Neuronal stem cell (in vitro differentiated cells): ENCODE results near the gene IFIT1.
"Not testable (repeated sequence)": the region's sequence is repeated elsewhere in the genome, so short reads cannot be mapped to it uniquely, and the experiment has no call there.

Experiments
- DNase-seq: peaks from one replicate; pipeline ENCODE4 v3.0.0-alpha.2; 2013; ENCODE audit warnings: low spot score
- H2AFZ ChIP-seq: one replicate; pipeline ENCODE4 v1.6.1; 2013; ENCODE audit warnings: mild to moderate bottlenecking, low read length, inconsistent platforms
- H2AK5ac ChIP-seq: 2 replicates; pipeline ENCODE4 v1.6.1; 2013; ENCODE audit warnings: low read depth, mild to moderate bottlenecking, inconsistent platforms, low read length, moderate library complexity, mixed read lengths
- H2BK120ac ChIP-seq: 2 replicates; pipeline ENCODE4 v1.6.1; 2013; ENCODE audit warnings: low read depth, mild to moderate bottlenecking, inconsistent platforms, low read length, moderate library complexity, mixed read lengths
- H2BK12ac ChIP-seq: one replicate; pipeline ENCODE4 v1.6.1; 2013; ENCODE audit warnings: low read length, inconsistent platforms
- H2BK15ac ChIP-seq: 2 replicates; pipeline ENCODE4 v1.6.1; 2013; ENCODE audit warnings: mild to moderate bottlenecking, low read length, inconsistent platforms, mixed read lengths
- H2BK5ac ChIP-seq: one replicate; pipeline ENCODE4 v1.6.1; 2013; ENCODE audit warnings: inconsistent platforms, mild to moderate bottlenecking, low read length, moderate library complexity
- H3K14ac ChIP-seq: one replicate; pipeline ENCODE4 v1.6.1; 2013; ENCODE audit warnings: low read length, inconsistent platforms
- H3K18ac ChIP-seq: 2 replicates; pipeline ENCODE4 v1.6.1; 2013; ENCODE audit warnings: low read length, inconsistent platforms
- H3K23ac ChIP-seq: 2 replicates; pipeline ENCODE4 v1.6.1; 2013; ENCODE audit warnings: low read depth, mild to moderate bottlenecking, mixed read lengths, low read length, inconsistent platforms; ENCODE audit not compliant: poor library complexity
- H3K27ac ChIP-seq: replicated peaks from 3 replicates; pipeline ENCODE4 v1.5.1; 2013; ENCODE audit warnings: low read length, inconsistent platforms
- H3K27me3 ChIP-seq, 3 experiments: 2 replicates each; pipeline ENCODE4 v1.6.1; 2013; ENCODE audit warnings: low read length in 3 of 3, mild to moderate bottlenecking in 2 of 3, inconsistent platforms in 1 of 3, low read depth in 1 of 3, mixed read lengths in 1 of 3, moderate library complexity in 1 of 3; ENCODE audit not compliant: control insufficient read depth in 3 of 3, insufficient read depth in 3 of 3
- H3K36me3 ChIP-seq, 2 donors: replicated peaks in 1 of 2; 2 replicates each; pipeline ENCODE4 v1.6.1; 2013; ENCODE audit warnings: low read length in 2 of 2; ENCODE audit not compliant: control insufficient read depth in 2 of 2, insufficient read depth in 2 of 2
- H3K4ac ChIP-seq: 2 replicates; pipeline ENCODE4 v1.6.1; 2013; ENCODE audit warnings: inconsistent platforms, mild to moderate bottlenecking, low read length, moderate library complexity
- H3K4me1 ChIP-seq, 2 donors: 1 replicate in 1 of 2; 2 replicates in 1 of 2; pipeline ENCODE4 v1.6.1; 2013; ENCODE audit warnings: low read length in 2 of 2, low read depth in 1 of 2; ENCODE audit not compliant: control insufficient read depth in 2 of 2, insufficient read depth in 1 of 2
- H3K4me2 ChIP-seq: one replicate; pipeline ENCODE4 v1.6.1; 2013; ENCODE audit warnings: mild to moderate bottlenecking, low read length, inconsistent platforms; ENCODE audit not compliant: insufficient read depth, poor library complexity, severe bottlenecking
- H3K4me3 ChIP-seq, 2 donors: 2 replicates each; pipeline ENCODE4 v1.5.1; 2013; ENCODE audit warnings: low read length in 2 of 2, mild to moderate bottlenecking in 2 of 2, inconsistent platforms in 1 of 2, moderate library complexity in 1 of 2
- H3K79me1 ChIP-seq: one replicate; pipeline ENCODE4 v1.6.1; 2013; ENCODE audit warnings: low read depth, mild to moderate bottlenecking, inconsistent platforms, low read length, moderate library complexity
- H3K9ac ChIP-seq: one replicate; pipeline ENCODE4 v1.6.1; 2013; ENCODE audit warnings: mild to moderate bottlenecking, low read depth, low read length, inconsistent platforms; ENCODE audit not compliant: poor library complexity
- H3K9me3 ChIP-seq, 2 donors: replicated peaks in 1 of 2; 2 replicates each; pipeline versions ENCODE3 to v1.6.1; 2013; ENCODE audit warnings: low read length in 2 of 2, mild to moderate bottlenecking in 2 of 2, inconsistent platforms in 1 of 2, low read depth in 1 of 2, mixed read lengths in 1 of 2, moderate library complexity in 1 of 2; ENCODE audit not compliant: control insufficient read depth in 2 of 2, insufficient read depth in 1 of 2
- H4K8ac ChIP-seq: one replicate; pipeline ENCODE4 v1.6.1; 2013; ENCODE audit warnings: low read depth, mild to moderate bottlenecking, inconsistent platforms, low read length, moderate library complexity
- H4K91ac ChIP-seq: one replicate; pipeline ENCODE4 v1.6.1; 2013; ENCODE audit warnings: low read length, low read depth, mild to moderate bottlenecking, inconsistent platforms; ENCODE audit not compliant: poor library complexity
- WGBS, 2 donors: extraction: QIAGEN DNeasy Blood & Tissue Kit; methylation state at CpG; one replicate each; pipeline ENCODE4 v1.1.7; 2013; ENCODE audit warnings: missing lambda C conversion rate in 2 of 2, mixed read lengths in 1 of 2; ENCODE audit not compliant: insufficient read length in 2 of 2, insufficient replicate concordance in 1 of 2; ENCODE audit errors: extremely low coverage in 2 of 2; 5-methylcytosine and 5-hydroxymethylcytosine counted together

Gene IFIT1

GRCh38 chr10:89350631-89351315, 41.6 kb upstream of the IFIT1 start:
- H3K4ac ChIP-seq, H2BK5ac ChIP-seq, H3K4me3 ChIP-seq, H3K9ac ChIP-seq, H4K91ac ChIP-seq, H3K18ac ChIP-seq, H3K79me1 ChIP-seq, H3K4me2 ChIP-seq, H3K23ac ChIP-seq, H2AK5ac ChIP-seq, H3K14ac ChIP-seq, H2BK120ac ChIP-seq, DNase-seq, H3K27me3 ChIP-seq, H3K9me3 ChIP-seq, H2BK12ac ChIP-seq, H3K36me3 ChIP-seq, H4K8ac ChIP-seq, H2BK15ac ChIP-seq: not testable (repeated sequence)
- WGBS, 2 donors = no CpG with 5 or more reads among the region's 7 CpGs
- H3K4me1 ChIP-seq = peaks cover 24 to 54% of the 10 kb centered on the region in 2 donors
- H3K27ac ChIP-seq = peak overlapping the region; percentile 21
- peak overlapping the region; percentile 65 for H2AFZ ChIP-seq

- H2BK5ac ChIP-seq = no peak overlapping the region
- H3K4me1 ChIP-seq = peaks cover 24 to 52% of the 10 kb centered on the region in 2 donors
- no peak overlapping the region for H2BK12ac ChIP-seq
- H3K18ac ChIP-seq = no peak overlapping the region
- no peak overlapping the region for H3K9ac ChIP-seq
- no peak overlapping the region for H2AK5ac ChIP-seq
- no peak overlapping the region for H4K91ac ChIP-seq
- no peaks in the 10 kb centered on the region for H3K27me3 ChIP-seq
- no peak overlapping the region for H4K8ac ChIP-seq
- WGBS, 2 donors = no CpG with 5 or more reads among the region's 1 CpG
- no peaks in the 10 kb centered on the region for H3K79me1 ChIP-seq
- H2BK15ac ChIP-seq = no peak overlapping the region
- H3K4me3 ChIP-seq = no peak overlapping the region
- no peak overlapping the region for H3K4ac ChIP-seq
- H2BK120ac ChIP-seq = no peak overlapping the region
- H3K14ac ChIP-seq = no peak overlapping the region
- peak overlapping the region; percentile 65 for H2AFZ ChIP-seq
- no peak overlapping the region for H3K23ac ChIP-seq
- H3K36me3 ChIP-seq = no peaks in the 10 kb centered on the region
- no peak overlapping the region for H3K4me2 ChIP-seq
- DNase-seq = no peak
- H3K27ac ChIP-seq = peak overlapping the region; percentile 20
- peaks cover 0 to 3% of the 10 kb centered on the region in 2 donors for H3K9me3 ChIP-seq
Observed at GRCh38 chr10:89351412-89351779, 41.0 kb upstream of the IFIT1 start.

- Histone ChIP-seq H3K9me3 (peaks cover 0 to 3% of the 10 kb centered on the region in 2 donors), H2BK15ac (no peak overlapping the region), H3K4me3 (no peak overlapping the region), H2AFZ (peak overlapping the region; percentile 65), H3K4ac (no peak overlapping the region), H2BK12ac (no peak overlapping the region), H3K9ac (no peak overlapping the region), H3K27me3 (no peaks in the 10 kb centered on the region), H3K79me1 (no peaks in the 10 kb centered on the region), H2BK5ac (no peak overlapping the region), H3K36me3 (no peaks in the 10 kb centered on the region), H2AK5ac (no peak overlapping the region), H3K23ac (no peak overlapping the region), H3K4me1 (peaks cover 19 to 49% of the 10 kb centered on the region in 2 donors), H3K27ac (peak overlapping the region; percentile 20), H4K91ac (no peak overlapping the region), H3K4me2 (no peak overlapping the region), H4K8ac (no peak overlapping the region), H2BK120ac (no peak overlapping the region), H3K18ac (no peak overlapping the region), H3K14ac (no peak overlapping the region)
- WGBS, 2 donors = no CpG with 5 or more reads among the region's 12 CpGs
- no peak for DNase-seq
Observed at GRCh38 chr10:89351780-89352597, 40.4 kb upstream of the IFIT1 start.

- Histone ChIP-seq H3K36me3 (no peaks in the 10 kb centered on the region), H3K27me3 (no peaks in the 10 kb centered on the region), H2BK120ac (no peak overlapping the region), H3K4me1 (peaks cover 15 to 45% of the 10 kb centered on the region in 2 donors), H3K18ac (no peak overlapping the region), H4K91ac (no peak overlapping the region), H3K79me1 (no peaks in the 10 kb centered on the region), H3K9ac (no peak overlapping the region), H3K4me3 (no peak overlapping the region), H3K4ac (no peak overlapping the region), H2BK12ac (no peak overlapping the region), H4K8ac (no peak overlapping the region), H2BK5ac (no peak overlapping the region), H2BK15ac (no peak overlapping the region), H3K9me3 (peaks cover 0 to 3% of the 10 kb centered on the region in 2 donors), H3K4me2 (no peak overlapping the region), H3K23ac (no peak overlapping the region), H2AK5ac (no peak overlapping the region), H3K27ac (no peak overlapping the region), H2AFZ (no peak overlapping the region), H3K14ac (no peak overlapping the region)
- DNase-seq = no peak
- no CpG with 5 or more reads among the region's 4 CpGs for WGBS, 2 donors
Observed at GRCh38 chr10:89352802-89353201, 39.6 kb upstream of the IFIT1 start.
